Stimulated activated CD4-positive, alpha-beta T cell treated with anti-CD3 and anti-CD28 coated beads, Interleukin-2, amount 100 ng/mL, for 24 hours (primary cell): Measurements from ENCODE around the gene ALAS1.
A peak's percentile ranks its signal among the peaks of the same experiment; 100 is the strongest.

Experiments used
- DNase-seq, 2 donors: peaks; one replicate each; pipeline ENCODE4 v3.0.0-alpha.2; 2020

Gene ALAS1

GRCh38 chr3:52237657-52238172, 39.8 kb downstream of the ALAS1 start:
- no peak for DNase-seq

DNA sequence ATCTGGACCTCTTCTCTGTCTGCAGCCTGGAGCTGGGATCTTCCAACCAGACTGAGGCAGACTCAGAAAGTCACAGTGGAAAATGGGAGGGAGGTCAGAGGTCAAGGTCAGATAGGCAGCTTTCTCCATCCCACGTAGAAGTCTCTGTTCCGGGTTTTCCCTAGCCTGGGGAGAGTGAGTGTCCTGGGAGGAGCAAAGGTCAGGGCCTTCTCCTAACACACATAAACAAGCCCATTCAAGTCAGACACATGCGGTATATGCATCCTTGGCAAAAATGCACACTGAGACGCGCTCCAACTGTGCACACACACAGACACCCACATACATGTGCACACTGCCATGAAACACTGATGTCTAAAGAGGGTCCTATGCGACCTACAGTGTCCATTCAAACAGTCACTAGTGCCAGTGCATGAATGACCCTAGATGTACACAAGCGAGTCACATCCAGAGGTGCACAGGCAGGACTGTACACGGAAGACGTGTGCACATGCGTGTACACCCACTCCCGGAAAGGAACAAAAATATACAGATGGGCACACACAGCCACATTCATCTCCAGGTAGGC, 40.3 kb downstream of the ALAS1 start:
- DNase-seq, result no peak

GRCh38 chr3:52238761-52239701, 41.1 kb downstream of the ALAS1 start, which contains the start of gene TWF2:
TSS of gene TWF2 (minus strand) at chr3:52239158. CDS start at chr3:52239016, 142 bp downstream.
- peak; percentile 87 to 88 for DNase-seq

DNA sequence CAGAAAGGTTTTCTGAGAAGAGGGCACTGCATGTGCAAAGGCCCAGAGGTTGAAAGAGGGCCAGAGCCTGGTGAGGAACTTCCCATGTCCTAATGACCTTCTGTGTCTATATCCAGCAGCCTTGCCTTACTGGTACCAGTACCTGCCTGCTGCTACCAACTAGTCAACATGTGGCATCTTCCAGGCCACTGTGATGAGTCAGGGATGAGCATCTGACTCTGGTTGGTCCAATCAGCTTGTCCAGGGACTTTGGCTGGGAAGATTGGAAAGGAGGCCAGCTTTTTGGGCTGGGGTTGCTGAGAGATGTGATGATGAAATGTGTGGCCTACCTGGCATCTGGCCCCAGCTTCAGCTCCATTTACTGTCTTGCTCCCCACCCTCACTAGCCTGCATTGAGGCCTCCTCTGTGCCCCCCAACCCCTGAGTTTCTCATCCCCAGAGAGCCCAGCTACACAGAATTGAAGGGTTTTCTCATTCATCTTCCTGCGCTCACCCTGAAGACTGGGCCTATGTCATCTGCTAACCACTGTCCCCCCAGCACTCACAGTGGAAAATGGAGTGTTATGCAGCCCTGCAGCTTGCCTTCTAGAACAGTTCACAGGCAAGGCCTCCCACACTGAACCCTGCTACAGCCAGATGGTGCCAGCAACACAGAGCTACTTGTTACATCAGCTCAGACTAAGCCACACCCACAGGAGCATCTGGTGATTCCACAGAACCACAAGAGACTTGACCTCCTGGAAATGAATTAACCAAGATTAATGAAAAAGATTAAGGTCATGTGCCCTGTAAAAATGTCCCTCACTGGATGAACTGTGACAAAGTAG, 42.3 kb downstream of the ALAS1 start:
- peak; percentile 61 to 62 for DNase-seq

- DNase-seq, result no peak
Observed at GRCh38 chr3:52240886-52241370, 43.0 kb downstream of the ALAS1 start.

DNA sequence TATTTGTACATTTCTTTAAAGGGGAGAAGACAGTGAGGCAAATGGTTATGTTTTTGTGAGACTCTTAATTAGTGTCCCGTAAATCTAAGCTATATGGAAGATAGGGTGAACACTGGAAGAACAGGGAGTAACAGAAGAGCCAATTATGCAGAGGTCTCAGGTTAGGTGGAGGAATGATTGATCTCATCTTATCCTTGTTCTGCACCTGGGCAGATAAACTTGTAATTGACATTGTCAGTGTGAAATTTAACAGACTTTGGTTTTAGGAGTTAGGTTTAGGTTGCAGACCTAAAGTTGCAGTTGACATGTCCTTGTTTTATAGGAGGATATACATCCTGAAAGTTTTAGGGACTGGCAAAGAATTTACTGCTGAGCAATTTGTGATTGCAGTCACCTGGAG, 44.1 kb downstream of the ALAS1 start:
- DNase-seq, result no peak

DNA sequence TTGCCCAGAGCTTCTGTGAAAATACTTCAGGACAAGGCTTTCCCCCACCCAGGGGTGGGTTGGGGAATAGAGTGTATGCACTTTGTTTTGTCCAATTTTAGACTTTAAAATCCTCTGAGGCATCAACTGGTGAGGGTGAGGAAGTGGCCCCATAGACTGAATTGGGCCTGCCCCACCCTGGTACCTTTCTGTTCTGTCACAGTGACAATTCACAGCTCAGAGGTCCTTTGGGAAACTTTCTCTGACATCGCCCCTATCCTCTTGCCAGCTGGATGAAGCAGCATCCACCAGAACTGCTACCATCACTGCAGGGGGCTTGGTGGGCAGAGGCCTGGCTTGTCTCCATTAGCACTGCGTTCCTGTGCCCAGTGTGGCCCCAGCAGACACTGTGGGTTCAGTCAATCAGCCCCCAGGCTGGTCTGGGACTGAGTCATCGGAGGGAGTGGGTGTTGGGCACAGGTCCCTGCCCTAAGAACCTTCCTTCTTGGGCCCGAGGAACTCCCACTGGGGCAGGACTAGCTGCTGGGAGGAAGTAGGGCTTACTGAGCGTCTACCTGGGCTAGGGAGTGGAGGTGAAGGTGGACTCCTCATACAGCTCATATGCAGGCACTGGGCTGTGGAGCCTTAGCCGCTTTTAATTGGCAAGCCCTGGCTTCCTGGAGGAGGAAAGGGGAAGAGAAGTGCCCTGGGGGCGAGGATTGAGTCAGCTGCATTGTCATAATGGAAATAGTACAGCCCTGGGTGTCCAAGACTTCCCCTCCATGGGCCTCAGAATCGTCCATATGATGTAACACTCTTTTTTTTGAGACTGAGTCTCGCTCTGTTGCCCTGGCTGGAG, 46.0 kb downstream of the ALAS1 start:
- DNase-seq, result peak; percentile 49 to 57

DNA sequence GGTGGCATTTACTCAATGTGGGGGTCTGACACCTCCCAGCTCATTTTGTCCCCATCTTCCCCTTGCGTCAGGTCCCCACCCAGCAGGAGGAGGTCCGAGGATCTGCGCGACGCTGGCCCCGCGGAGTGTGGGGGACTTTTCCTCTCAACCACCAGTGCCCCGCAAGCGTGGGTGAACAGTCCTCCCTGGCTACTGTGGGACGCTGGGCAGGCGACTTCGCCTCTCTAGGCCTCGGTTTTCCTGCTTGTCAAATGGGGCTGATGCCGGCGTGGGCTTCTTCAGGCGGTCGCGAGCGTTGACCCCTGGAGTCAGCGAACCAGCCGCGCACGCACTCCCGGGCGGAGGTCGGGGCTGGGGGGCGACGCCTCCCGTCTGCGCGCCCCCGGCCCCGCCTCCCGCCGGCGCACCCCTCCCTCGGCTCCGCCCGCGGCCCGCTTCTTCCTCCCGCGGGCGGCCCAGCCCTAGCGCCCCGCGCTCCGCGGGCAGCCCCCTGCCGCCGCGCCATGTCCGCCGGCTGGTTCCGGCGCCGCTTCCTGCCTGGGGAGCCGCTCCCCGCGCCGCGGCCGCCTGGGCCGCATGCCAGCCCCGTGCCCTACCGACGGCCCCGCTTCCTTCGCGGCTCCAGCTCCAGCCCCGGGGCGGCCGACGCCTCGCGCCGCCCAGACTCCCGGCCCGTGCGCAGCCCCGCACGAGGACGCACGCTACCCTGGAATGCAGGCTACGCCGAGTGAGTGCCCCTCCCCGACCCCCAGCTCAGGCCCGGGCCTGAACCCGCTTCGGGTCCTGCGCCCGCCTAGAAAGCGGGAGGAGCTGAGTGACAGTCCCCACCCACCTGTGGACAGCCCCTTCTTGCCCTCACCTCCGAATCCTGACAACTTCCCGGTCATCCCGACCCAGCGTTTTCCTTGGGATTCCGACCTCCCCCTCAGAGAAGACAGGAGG, 47.6 kb downstream of the ALAS1 start, which contains the start of gene PPM1M:
PPM1M (plus strand) TSS at position 438 of the 942 bp plus-strand sequence; CDS start at position 504, 66 bp downstream.
- DNase-seq, result peak; percentile 53 to 56

DNA sequence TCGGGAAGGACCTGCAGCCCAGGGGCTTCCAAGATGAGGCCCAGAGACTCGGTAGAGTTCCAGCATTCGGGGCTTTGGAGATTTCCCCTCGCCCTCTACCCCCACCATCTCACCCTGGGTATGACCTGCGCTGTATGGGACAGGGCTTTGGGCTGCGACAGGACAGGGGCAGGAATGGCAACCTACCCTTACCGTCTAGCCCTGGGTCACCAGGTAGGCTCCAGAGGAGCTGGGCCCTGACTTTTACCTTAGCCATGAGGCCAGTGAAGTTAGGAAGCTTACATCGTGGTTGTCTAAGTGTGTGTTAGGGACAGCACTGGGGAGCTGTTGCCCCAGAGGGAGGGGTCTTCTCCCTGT, 48.3 kb downstream of the ALAS1 start:
- DNase-seq, result no peak

DNA sequence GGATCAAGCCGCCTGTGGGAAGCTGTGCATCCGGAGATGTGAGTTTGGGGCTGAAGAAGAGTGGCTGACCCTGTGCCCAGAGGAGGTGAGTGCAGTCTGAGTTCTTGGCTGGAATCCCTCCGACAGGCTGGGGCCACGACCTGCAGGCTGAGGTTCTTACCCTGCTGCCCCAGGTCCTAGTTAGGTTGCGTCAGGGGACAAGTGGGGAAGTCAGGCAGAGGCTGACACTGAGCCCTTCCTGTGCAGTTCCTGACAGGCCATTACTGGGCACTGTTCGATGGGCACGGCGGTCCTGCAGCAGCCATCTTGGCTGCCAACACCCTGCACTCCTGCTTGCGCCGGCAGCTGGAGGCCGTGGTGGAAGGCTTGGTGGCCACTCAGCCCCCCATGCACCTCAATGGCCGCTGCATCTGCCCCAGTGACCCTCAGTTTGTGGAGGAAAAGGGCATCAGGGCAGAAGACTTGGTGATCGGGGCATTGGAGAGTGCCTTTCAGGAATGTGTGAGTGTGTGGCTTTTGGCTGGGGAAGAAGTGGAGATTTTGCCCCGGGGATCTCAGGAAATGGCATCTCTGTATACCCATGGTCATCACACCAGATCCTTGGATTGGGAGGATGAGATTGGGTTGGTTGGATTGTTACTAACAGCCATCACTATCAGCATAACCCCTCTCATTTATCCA, 48.9 kb downstream of the ALAS1 start:
- DNase-seq, result peak in 1 of 2 donors; percentile 27

- DNase-seq, result peak in 1 of 2 donors; percentile 5
Observed at GRCh38 chr3:52247409-52248164, 49.6 kb downstream of the ALAS1 start.

DNA sequence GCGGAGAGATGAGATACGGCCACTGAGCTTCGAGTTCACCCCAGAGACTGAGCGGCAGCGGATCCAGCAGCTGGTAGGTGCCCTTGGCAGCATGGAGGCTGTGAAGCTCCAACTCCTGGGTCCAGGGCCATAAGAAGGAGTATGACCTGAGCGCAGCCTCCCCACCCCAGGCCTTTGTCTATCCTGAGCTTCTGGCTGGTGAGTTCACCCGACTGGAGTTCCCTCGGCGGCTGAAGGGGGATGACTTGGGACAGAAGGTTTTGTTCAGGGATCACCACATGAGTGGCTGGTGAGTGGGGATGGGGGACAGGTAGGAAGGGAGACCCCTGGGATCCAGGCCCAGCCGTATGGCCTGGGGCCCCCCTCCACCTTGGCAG, 50.2 kb downstream of the ALAS1 start:
- peak in 1 of 2 donors; percentile 4 for DNase-seq

GRCh38 chr3:52248816-52249547, 51.0 kb downstream of the ALAS1 start:
- no peak for DNase-seq

GRCh38 chr3:52249683-52250082, 51.7 kb downstream of the ALAS1 start:
- DNase-seq, result no peak

DNA sequence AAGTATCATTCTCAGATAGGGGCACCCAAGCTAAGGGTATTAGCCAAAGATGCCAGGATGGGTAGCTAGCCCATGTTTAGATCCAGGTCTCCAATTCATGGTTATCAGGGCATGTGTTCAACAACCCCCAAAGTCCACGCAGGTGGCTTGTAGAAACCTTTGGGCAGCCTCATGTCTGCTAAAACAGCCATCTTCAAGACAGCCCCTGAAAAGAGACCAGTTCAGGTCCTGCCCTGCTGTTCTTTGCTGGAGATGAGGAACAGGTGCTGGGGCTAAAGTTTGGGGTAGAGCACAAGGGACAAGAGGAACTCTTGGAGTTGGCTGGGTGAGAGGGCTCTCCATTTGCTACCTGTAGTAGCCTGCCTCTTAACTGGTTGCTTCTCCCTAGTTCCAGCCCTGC, 52.2 kb downstream of the ALAS1 start:
- no peak for DNase-seq

- peak; percentile 80 to 82 for DNase-seq
Observed at GRCh38 chr3:52253314-52254304, 55.6 kb downstream of the ALAS1 start.

GRCh38 chr3:52254608-52255007, 56.6 kb downstream of the ALAS1 start:
- DNase-seq, result no peak
